Endothelial cell of hepatic sinusoid (primary cell): ENCODE measurements around the gene BMI1.

Source experiments
- in situ Hi-C: cut with HindIII; loops from 2 replicates; pipeline ENCODE4 v1.10.0; 2017; ENCODE audit warnings: low sequenced_read_pairs

Gene BMI1

DNA sequence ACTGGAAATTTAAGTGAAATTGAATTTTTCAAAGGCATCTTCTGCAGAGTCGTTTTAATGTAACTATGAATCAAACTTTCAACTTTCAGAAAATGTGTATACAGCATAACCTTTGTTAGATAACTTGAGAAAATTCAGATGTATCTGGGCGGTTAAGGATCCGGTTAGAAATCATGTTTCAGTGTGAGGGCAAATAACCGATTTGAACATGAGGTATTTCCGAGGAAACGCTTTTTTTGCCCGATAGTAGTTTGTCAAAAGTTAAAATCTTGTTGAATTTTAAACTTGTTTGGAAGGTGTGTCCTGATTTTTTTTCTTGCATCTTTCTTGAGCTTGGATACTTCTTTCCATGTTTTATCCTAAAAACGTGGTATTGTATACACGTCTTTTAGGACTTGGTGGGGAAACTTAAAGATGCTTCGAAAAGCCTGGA lies 1.3 kb upstream of the BMI1 start:
- in situ Hi-C loops: no loop called here

DNA sequence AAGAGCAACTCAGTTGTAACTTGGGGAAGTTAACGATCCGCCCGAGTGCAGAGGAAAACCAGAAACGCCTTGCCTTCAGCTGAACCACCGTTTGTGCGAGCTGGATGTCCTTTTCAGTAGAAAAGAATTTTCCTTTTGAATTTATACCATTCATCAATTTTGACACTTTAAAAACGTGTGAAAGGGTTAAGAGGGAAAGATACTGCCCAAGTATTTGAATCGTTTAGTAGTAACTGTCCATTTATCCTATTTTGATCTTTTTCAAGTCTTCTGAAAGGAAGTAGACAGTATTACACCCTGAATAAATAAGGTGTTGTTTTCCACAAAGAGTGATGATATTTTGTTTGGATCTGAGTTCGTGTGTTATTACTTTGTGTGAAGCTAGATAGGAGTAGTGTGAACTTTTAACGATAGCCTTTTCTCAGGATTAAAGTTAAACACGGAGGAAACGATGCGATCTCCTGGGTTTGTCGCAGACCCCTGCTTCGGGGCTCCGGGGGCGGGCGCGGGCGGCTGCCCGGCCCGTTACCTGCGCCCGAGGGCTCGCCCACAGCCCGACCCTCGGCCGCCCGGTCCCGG lies 830 bp upstream of the BMI1 start:
- in situ Hi-C loops: no loop called here

DNA sequence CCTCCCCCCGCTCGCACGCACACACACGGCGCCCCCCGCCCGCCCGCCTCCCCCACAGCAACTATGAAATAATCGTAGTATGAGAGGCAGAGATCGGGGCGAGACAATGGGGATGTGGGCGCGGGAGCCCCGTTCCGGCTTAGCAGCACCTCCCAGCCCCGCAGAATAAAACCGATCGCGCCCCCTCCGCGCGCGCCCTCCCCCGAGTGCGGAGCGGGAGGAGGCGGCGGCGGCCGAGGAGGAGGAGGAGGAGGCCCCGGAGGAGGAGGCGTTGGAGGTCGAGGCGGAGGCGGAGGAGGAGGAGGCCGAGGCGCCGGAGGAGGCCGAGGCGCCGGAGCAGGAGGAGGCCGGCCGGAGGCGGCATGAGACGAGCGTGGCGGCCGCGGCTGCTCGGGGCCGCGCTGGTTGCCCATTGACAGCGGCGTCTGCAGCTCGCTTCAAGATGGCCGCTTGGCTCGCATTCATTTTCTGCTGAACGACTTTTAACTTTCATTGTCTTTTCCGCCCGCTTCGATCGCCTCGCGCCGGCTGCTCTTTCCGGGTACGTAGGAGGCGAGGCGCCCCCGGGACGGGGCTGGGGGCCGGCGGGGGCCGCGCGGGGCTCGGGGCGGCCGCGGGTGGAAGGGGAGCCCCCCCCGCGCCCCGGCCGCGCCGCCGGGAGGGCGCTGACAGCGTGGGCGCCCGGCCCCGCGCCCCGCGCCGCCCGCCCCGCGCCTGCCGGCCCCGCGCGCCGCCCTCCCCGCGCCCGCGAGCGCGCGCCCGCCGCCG lies 441 bp downstream of the BMI1 start:
- in situ Hi-C loops: no loop called here

DNA sequence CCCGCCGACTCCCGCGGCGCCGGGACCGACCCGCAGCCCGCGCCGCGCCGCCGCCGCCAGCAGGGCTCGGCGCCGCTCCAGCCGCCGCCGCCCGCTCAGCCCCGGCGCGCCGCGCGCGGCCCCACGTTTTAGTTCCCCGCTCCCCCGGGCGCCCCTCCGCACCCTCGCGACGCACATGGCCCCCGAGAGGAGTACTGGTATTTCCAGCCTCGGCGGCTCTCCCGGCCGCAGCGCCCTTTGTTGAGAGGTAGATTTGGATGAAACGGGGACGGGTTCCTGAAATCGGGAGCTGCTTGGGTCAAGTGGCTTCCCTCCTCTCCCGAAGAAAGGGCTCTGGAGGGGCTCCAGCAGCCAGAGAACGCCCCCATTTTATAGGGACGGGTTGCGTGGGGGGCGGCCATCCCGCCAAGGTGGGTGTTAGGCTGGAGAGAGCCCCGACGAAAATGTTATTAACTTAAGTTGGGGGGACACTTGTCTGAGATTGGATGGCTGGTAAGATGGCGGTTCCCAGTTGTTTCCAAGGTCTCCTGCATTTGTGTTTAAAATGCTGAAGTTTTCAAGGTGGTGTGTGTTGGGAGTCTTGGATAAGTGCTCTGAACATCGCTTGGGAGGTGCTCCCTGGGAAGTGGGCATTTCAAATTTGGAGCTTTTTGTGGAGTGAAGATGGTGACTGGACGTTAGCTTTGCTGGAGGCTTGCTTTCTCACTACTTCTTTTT lies 1.2 kb downstream of the BMI1 start:
- in situ Hi-C loops: no loop called here

DNA sequence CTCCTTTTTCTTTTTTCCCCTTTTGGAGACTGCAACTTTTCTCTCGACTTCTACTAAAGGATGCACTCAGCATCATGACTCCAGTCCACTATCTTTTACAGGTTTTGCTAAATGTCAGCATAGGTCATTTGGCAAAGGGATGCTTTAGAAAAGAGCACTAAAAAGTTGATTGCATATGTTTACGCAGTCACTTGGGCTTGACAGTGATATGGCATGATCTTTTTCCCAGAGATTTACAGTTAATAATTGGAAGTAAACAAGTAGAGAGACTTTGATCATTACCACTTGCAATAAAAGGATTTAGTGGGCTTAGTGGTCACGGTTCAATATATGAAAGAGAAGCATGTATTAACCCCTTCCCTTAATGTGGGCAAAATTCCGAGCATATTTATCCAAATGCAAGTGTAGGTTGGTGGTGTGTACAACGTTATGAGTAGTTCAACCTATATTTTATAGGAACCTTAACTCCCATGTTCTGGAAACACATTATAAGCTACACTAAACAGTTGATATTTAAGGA lies 1.8 kb downstream of the BMI1 start:
- in situ Hi-C loops: no loop called here

DNA sequence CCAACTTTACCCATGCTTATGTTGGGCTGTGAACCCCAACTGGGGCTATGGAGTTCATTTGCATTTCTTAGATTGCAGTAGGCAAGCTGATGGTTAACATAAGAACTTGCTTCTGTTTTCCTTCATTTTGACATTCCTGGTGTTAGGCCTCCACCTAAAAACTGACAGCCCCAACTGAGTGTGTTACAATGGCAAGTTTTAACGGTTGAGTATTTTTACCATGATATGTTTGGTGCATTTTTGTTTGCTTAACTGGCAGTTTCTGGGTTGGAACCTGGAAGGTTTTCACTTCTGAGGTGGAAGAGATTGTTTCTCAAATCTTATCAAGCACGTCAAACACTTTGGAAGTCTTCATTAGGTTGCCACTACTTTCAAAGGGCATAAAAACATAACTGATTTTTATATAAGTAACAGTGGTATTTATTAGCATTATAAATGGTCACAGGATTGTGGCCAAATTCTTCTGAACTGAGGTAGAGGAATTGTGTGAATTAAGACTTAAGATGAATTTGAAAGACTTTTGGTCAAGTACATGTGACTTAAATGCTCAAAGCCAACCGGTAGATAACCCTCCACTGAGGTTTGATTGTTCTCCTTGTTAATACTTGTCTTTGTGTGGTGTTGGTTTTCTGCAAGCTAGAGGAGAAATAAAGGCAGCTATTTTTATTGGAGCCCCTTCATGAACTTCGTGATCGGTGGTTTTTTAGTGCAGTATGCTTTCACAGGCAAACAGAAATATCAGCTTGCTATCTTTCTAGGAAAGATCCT lies 2.8 kb downstream of the BMI1 start:
- in situ Hi-C loops: no loop called here

DNA sequence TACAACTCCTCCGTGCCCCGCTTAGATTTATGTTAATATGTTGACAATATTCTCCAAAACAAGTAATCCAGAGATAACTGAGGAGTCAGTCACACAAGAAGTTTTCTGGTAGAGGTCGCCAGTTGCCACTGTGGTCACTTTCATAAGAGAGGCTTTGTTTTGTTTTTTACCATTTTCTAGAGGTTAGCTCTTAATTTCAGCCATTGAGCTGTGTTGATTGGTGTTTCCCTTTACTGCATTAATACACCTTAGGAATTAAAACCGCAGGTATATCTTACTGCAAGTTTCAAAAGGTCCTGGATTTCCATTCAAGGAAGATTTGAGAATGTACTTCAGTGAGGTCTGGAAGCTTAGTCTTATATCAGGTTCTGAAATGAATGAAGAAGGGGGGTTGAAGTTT lies 3.5 kb downstream of the BMI1 start:
- in situ Hi-C loops: no loop called here

DNA sequence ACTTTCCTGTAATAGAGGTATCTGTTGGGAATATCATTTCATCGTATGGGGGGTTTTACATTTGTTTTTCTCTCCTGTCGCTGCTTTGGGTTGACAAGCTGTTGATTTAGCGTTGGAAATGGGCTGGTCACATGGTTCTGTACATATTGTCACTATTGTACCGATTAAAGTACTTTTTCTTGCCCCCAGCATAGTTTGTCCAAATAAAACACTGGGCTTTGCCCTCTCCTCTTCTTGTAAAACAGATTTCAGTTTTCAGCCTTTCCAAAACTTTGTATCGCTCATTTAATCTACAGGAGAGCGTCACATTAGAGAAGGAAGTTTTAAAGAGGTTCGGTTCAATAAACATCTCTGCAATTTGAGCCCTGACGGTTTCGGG lies 4.0 kb downstream of the BMI1 start:
- in situ Hi-C loops: no loop called here

DNA sequence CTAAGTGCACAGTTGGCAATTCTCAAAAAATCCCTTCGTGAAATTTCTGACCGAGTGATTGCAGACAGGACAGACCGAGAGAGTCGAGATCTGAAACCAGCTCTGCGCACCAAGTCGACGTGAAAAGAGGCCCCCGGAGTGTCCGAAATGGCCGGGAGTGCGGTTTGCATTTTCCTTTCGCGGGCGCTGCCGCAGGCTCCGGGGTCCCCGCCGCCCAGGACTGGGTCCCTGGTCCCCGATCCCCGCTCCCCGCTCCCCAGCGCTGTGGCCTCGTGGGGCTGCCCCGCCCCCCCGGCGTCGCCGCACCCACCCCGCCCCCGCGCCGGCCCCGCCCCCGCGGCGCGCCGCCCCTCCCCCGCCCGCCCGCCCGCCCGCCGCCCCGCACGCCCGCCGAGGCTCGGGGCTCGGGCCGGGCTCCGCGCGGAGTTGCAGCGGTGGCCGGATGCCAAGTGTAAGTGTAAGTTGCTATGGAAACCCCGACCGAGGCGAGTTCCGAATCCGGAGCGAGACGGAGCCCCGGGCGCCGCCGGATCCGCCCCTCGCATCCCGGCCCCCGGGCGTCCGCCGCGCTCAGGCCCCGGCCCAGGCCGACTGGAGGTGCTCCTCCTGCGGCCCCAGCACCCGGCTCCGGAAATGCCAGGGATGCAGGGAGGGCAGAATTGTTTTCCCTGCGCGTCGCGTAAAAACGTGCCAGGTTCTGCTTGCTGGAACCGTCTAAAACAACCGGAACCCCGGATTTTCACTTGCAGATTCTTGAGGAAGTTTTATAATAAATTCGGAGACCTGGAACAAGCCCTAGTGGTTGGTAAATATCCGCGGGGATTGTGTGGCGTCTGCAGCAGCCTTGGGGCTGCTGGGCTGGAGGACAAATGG lies 4.6 kb downstream of the BMI1 start:
- in situ Hi-C loops: no loop called here

DNA sequence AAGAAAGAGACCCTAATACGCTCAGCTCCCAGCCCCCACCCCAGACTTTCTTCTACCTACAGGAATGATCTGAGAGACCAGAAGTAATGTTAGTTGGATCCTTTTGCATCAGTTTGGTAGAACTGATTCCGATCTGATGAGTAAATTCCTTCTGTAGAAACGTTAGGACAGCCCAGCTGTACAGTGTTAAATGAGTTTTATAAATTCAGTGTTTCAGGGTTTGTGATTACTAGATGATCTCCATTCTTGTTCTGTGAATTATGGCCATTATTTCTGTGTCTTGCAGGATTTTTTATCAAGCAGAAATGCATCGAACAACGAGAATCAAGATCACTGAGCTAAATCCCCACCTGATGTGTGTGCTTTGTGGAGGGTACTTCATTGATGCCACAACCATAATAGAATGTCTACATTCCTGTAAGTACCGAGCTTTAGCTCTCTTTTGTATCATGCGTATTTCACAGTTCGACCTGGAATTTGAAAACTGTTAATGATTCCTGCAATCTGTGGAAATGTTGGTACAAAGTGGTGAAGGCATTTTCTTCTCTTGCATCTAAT lies 5.3 kb downstream of the BMI1 start:
- in situ Hi-C loops: no loop called here

DNA sequence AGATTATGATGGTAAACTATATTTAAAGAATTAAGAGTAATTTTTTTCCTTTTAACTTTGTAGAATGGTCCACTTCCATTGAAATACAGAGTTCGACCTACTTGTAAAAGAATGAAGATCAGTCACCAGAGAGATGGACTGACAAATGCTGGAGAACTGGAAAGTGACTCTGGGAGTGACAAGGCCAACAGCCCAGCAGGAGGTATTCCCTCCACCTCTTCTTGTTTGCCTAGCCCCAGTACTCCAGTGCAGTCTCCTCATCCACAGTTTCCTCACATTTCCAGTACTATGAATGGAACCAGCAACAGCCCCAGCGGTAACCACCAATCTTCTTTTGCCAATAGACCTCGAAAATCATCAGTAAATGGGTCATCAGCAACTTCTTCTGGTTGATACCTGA lies 8.3 kb downstream of the BMI1 start:
- in situ Hi-C loops: no loop called here

DNA sequence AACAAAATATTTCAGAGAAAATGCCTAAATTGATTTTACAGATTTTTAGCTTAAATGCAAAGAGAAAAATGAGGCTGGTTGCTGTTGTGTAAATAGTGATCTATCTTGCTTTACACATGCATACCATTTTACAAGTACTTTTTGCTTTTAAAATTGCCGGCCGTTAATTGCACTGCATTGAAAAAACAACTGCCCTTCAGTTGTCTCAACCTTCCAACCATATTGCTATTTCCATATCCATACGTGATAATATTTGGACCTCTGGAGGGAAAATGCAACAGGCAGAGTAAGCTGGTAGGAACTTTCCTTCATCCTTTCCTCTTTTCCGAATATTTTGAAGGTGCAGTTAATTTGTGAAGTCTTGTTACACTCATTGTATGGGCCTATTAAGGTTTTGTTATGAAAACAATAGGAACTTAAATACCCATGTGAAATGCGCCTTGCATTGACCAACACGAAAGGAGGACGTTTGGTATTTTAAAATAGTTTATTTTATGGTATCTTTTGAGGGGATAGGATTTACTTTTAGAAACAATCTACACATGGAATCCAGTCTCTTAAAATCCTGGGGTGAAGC lies 11.3 kb downstream of the BMI1 start:
- in situ Hi-C loops: no loop called here

DNA sequence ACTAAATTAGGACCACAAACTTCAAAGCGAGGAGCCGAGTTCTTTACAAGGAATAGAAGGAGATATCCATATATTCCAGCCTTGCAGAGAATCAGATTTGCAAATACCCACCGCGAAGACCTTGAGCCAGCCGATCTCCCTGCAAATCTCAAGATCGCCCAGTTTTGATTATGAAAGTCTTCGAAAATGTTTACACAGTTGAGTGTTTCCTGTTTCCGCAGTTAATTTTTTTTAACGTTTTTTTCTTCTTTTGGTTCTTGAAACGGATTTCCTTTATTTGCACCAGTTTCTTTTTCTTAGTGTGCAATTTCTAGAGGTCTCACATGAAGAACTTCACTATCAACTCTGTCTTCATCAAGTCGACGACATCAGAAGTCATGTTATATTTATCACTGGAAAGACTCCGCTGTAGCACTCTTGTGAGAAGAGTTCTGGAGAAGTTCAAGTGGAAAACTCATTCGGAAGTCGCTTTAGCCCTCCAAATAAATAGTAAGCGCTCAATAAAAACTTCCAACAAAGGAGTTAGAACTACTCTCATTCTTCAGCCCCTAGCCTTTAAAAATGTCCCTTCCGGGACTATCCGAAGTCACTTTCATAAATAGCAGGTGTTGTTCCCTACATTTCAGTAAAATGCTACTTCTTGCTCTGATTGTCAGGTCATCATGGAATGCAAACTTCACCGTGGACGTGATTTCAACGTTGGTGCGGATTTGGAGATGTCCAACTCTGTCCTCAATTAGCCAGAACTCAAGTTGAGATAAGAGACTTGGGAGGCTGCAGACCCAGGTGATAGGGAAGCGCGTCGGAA lies 12.5 kb downstream of the BMI1 start:
- in situ Hi-C loops: no loop called here

DNA sequence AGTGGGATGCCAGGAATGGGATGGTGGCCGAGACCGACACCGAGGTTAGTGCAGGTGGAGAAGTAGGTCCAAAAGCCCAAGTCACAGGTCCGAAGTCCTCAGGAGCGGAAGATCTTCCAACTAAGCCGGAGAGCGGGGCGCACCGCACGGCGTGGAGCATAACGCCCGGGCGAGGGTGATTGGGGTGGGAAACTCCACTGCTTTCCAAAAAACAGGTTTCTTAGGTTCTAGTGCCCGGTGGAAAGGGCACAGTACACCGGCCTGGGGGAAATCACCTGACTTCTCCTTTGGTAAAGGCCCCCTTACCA lies 13.0 kb downstream of the BMI1 start:
- in situ Hi-C loops: no loop called here

DNA sequence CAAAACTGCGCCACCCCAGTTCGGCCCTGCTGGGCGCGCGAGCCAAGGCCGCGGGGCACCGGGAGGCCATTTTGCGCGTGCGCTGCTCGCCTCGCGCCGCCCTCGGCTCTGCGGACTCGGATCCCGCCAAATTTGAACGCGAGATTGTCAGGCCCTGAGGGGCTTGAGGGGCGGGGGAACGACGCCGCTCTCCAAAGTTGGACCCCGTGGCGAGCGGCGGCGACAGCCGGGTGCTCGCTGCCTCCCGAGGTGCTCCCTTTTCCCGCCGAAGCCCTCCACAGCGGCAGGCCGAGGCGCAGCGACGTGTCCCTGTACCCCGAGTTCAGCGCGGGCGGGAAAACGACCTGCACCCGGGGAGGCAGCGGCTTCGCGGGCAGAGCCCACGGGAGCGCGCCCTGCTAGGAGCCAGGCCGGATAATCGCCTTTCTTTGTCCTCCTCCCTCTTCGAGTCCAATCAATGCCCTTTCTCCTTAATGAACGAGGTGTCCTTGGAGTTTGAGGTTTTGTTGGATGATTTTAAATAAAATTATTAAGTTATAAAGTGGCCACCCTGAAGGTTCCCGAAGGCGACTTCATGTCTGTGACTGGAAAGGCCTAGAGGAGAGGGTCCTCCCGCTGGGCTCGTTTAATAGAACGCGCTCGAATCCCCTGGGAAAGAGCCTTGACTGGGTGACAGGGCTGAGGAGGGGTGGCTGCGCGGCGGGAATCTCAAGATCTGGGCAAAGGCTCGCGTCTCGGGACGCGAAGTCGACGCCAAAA lies 13.7 kb downstream of the BMI1 start:
- in situ Hi-C loops: no loop called here

DNA sequence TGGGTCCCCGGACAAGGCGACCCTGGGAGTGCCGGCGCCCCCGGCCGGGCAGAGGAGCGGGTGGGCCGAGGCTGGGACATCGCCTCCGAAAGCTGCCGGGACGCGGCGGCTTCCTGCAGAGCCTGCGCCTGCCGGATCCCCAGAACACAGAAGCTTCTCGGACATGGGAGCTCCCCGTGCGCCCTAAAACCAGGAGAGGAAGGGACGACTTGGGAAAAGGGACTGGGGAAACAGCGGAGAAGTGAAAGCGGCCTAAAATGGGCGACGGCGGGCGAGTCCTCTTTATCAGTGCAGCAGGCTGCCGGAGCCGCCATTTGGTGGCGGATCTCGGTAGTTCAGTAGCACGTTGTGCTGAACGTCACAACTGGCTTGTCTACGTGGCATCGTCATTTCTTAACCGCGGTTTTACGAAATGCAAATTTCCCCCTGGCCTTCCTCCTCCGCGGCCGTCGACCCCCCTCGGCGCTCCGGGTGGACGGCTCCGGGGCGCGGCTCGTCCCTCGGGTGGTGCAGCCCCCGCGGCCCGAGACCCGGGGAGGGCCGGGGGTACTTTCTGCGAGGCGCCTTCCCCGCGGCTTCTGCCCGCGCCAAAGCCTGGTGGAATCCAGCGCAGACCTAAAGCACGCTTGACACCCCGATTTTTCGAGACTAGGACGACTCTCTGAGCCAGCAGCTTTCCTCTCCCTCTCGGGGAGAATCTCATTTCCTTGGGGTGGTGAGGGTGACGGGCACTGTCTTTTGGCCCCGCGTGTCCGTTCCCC lies 14.5 kb downstream of the BMI1 start:
- in situ Hi-C loops: no loop called here

DNA sequence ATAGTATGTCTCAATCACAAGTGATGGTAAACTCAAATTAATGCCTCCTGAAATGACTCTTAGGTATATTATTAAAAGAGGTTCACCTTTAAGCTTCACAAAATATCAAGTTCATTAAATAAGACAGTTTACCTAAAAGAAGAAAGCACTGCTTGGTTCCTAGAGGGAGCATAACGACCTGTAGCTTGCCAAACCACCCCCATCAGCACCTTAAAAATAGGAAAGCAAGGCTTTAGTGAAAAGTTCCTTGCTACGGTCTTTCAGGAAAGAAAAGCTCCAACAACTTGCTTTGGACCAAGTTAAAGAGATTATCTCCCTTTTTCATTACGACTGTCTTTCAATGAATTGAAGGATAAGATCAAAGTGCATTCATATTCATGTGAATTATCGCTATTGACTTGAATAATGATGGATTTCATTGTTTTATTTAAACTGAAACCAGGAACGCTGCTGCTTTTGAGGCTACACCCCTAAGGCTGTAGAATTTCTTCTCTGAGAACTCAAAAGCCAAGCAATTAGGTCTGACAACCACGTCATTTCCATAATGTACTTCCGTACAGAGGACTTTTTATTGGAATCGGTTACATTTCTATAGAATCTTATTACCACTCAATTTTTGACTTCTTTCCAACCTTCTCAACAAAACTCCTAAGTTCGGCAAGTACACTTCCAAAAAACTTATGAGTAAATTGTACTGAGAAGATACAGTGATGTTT lies 17.4 kb downstream of the BMI1 start:
- in situ Hi-C loops: no loop called here
